ENCODE data around the gene DYNC1I1.
"Not testable (repeated sequence)": the region's sequence is repeated elsewhere in the genome, so short reads cannot be mapped to it uniquely, and the experiment has no call there.

DYNC1I1 gene

DNA sequence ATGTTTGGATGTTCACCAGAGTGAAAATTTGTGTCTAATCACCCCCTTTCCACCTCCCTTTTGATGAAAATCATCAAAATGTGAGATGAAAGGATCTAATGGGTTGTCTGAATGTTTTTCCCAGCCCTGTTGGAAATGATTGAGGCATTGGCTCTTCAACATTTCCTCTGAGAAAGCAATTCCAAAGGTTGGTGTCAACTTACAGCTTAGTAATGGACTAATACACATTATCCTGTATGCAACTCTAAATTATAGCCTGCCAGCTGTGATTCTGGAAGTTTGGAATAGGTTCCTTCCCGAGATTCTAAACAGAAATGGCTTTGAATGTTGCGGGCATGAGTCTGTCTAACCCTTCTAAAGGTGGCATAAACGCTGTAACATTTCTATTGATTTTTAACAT is 152.9 kb downstream of the DYNC1I1 start:
- DNase-seq (ENCODE audit: low read depth, low spot score): no peak
- CTCF ChIA-PET: interaction anchor here (4.4 kb wide), 1 partner anchor 9 kb away, joined by 23 read pairs; no protein-coding TSS in a partner anchor
- H3K4me3 ChIP-seq (ENCODE audit: low read depth, low read length): no peak overlapping the region
- POLR2A ChIA-PET: no interaction called here
- TF ChIP-seq, protein P1, sequence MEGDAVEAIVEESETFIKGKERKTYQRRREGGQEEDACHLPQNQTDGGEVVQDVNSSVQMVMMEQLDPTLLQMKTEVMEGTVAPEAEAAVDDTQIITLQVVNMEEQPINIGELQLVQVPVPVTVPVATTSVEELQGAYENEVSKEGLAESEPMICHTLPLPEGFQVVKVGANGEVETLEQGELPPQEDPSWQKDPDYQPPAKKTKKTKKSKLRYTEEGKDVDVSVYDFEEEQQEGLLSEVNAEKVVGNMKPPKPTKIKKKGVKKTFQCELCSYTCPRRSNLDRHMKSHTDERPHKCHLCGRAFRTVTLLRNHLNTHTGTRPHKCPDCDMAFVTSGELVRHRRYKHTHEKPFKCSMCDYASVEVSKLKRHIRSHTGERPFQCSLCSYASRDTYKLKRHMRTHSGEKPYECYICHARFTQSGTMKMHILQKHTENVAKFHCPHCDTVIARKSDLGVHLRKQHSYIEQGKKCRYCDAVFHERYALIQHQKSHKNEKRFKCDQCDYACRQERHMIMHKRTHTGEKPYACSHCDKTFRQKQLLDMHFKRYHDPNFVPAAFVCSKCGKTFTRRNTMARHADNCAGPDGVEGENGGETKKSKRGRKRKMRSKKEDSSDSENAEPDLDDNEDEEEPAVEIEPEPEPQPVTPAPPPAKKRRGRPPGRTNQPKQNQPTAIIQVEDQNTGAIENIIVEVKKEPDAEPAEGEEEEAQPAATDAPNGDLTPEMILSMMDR (IDR thresholded peaks at IDR 0.05; ENCODE audit: insufficient read depth, low read length, missing control alignments): no peak

DNA sequence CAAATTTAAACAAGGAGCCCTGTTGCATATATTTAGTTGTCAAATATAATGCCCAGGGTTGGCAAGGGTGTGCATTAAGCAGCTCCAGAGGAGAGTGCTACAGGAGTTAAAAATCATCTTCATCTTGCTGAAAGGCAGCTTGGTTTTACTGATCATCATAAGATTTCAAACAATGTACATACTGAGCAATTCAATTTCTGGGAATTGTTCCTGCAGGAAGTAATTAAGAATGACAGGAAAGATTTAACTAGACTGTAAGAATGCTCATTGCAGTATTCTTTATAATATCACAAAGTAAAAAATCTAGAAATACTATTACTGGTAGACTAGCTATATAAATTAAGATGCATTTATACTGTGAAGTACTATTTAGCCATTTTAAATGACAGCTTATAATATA is 153.6 kb downstream of the DYNC1I1 start:
- TF ChIP-seq, protein P1 (IDR thresholded peaks at IDR 0.05; ENCODE audit: insufficient read depth, low read length, missing control alignments): no peak
- ChIA-PET CTCF (interaction anchor here (4.4 kb wide), 1 partner anchor 9 kb away, joined by 23 read pairs; no protein-coding TSS in a partner anchor), POLR2A (no interaction called here)
- H3K4me3 ChIP-seq (ENCODE audit: low read depth, low read length): no peak overlapping the region
- DNase-seq (ENCODE audit: low read depth, low spot score): no peak

DNA sequence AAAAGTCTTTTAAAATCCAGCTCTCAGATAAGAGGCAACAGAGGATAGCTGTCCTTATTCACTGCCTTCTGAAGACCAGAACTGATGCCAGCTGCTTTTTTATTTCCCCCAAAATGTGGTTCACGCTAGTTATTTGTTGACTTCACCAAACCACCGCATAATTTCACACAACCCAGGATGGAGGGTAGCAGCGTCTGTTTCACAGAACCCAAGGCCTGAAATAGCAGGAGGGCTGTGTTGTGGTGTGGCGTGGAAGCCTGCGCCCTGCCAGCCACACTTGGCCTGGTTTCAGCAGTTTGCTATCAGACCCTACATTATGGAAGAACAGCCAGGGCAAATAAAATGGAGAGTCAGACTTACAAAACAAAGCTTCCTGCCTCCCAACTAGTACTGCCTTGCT is 155.4 kb downstream of the DYNC1I1 start:
- DNase-seq (ENCODE audit: low read depth, low spot score): no peak
- POLR2A ChIA-PET: no interaction called here
- TF ChIP-seq, protein P1 (IDR thresholded peaks at IDR 0.05; ENCODE audit: insufficient read depth, low read length, missing control alignments): no peak
- no peak overlapping the region for H3K4me3 ChIP-seq (ENCODE audit: low read depth, low read length)
- CTCF ChIA-PET: interaction anchor here (4.4 kb wide), 1 partner anchor 11 kb away, joined by 23 read pairs; no protein-coding TSS in a partner anchor

DNA sequence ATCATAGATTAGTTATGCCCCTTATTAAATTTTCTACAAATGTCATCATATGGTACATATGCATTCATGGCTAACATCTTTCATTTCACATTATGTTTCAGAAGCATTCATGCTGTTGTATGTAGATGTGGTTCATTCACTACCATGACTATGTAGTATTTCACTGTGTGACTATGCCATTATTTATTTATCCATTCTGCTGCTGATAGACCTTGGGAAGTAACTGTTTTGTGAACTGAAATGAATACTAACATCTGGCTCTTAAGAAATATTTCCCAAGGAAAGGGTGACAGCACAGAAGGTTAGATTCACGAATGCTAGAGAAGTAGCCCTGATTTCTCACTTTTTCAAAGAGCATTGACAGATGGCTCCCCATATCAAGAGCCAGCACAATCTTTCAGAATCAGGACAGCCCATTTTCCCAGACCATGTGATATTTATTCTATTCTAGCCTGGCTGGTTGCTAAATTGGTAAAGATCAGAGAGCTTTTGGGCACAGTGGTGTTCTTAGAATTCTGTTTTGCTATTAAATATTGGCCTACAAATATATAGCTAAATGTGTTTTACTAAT is 157.4 kb downstream of the DYNC1I1 start:
- no peak for DNase-seq (ENCODE audit: low read depth, low spot score)
- POLR2A ChIA-PET: no interaction called here
- CTCF ChIA-PET: no interaction called here
- H3K4me3 ChIP-seq (ENCODE audit: low read depth, low read length): no peak overlapping the region
- TF ChIP-seq, protein P1 (IDR thresholded peaks at IDR 0.05; ENCODE audit: insufficient read depth, low read length, missing control alignments): no peak

DNA sequence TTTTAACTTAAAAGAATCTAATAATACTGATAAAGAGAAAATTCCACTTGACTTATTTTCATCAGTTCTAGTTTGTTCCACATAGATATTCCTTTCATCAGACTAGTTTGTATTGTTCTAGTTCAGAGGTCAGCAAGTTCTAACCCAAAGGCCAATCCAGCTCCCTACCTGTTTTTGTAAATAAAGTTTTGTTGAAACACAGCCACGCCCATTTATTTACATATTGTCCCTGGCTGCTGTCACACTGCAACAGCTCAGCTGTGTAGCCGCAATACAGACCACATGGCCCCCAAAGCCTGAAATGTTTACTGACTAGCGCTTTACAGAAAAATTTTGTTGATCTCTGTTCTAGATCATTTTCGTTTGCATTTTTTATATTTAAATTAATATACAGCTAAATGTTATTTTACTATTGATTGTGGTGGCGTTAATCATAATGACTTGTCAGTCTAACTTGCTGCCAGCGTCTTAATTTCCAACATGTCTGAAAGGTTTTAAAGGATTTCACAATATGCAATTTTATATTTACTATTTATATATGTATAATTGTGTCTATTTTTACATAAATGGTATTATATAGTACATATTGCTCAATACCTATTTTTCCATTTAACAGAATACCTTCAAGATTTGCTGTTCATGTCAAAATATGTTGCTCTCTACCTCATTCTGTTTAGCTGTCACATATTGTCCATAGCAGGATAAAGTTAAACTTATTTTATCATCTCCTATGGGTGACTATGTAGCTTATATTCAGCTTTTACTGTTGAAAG is 159.3 kb downstream of the DYNC1I1 start:
- CTCF ChIA-PET: interaction anchor here (1.2 kb wide), 1 partner anchor 1133 kb away, joined by 4 read pairs; no protein-coding TSS in a partner anchor
- TF ChIP-seq, protein P1 (IDR thresholded peaks at IDR 0.05; ENCODE audit: insufficient read depth, low read length, missing control alignments): no peak
- no peak for DNase-seq (ENCODE audit: low read depth, low spot score)
- no peak overlapping the region for H3K4me3 ChIP-seq (ENCODE audit: low read depth, low read length)
- POLR2A ChIA-PET: no interaction called here

DNA sequence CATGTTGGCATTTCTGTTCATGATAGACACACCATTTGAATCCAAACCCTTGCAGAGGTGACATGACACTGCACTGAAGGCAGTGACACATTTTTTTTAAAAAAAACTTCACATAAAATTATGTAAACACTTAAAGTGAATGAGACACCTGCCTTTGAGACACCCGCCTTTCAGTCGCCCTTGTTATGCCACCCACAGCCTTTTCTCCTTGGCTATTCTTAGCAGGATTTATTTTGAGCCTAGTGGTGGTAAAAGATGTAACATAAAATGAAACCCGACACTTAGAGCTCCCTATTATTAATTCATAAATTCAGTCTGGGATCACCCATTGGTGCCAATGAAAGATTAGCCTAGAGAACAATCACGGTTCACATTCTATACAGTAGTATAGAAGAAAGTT is 161.3 kb downstream of the DYNC1I1 start:
- TF ChIP-seq, protein P1 (IDR thresholded peaks at IDR 0.05; ENCODE audit: insufficient read depth, low read length, missing control alignments): no peak
- ChIA-PET CTCF (interaction anchor here (1.1 kb wide), 1 partner anchor 17 kb away, joined by 7 read pairs; no protein-coding TSS in a partner anchor), POLR2A (no interaction called here)
- H3K4me3 ChIP-seq (ENCODE audit: low read depth, low read length): no peak overlapping the region
- DNase-seq (ENCODE audit: low read depth, low spot score): no peak

DNA sequence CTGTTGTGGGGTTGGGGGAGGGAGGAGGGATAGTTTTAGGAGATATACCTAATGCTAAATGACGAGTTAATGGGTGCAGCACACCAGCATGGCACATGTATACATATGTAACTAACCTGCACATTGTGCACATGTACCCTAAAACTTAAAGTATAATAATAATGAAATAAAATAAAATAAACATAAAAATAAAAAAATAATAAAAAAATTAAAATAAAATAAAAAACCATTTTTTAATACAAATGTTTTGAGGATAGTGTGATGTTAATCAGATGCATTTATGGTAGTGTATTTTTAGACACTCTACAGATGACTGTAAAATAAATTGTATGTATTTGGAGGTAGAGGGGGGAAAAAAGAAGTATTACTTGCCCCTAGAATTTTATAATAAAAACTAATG is 172.5 kb downstream of the DYNC1I1 start:
- DNase-seq (ENCODE audit: low read depth, low spot score); POLR2A ChIA-PET; H3K4me3 ChIP-seq (ENCODE audit: low read depth, low read length); CTCF ChIA-PET: not testable (repeated sequence)
